RWPE2 (cell line): ENCODE measurements around the gene PRIM2.
"Not testable (repeated sequence)": the region's sequence is repeated elsewhere in the genome, so short reads cannot be mapped to it uniquely, and the experiment has no call there.

Experiments
- ATAC-seq: fragments of 200-7000 bp; cut with Tn5 transposase; 3 replicates; pipeline ENCODE4 v1.9.1; 2021; ENCODE audit warnings: low read depth
- DNase-seq: peaks from one replicate; pipeline ENCODE4 v3.0.0-alpha.2; 2020; ENCODE audit warnings: low spot score
- H3K27ac ChIP-seq: fragments of 450-650 bp; 2 replicates; pipeline ENCODE4 v1.5.1; 2017; ENCODE audit warnings: mild to moderate bottlenecking; ENCODE audit not compliant: poor library complexity, severe bottlenecking
- H3K27me3 ChIP-seq: fragments of 250-450 bp; sonication (Bioruptor Pico); 2 replicates; pipeline ENCODE4 v1.5.1; 2021; ENCODE audit warnings: mild to moderate bottlenecking, moderate library complexity; ENCODE audit not compliant: insufficient read depth, poor library complexity, severe bottlenecking
- H3K36me3 ChIP-seq: fragments of 250-450 bp; sonication (Bioruptor Pico); 2 replicates; pipeline ENCODE4 v1.5.1; 2020; ENCODE audit warnings: low read depth, mild to moderate bottlenecking, moderate library complexity
- H3K4me1 ChIP-seq: fragments of 250-450 bp; sonication (Bioruptor Pico); 2 replicates; pipeline ENCODE4 v1.5.1; 2021; ENCODE audit warnings: mild to moderate bottlenecking, moderate library complexity; ENCODE audit not compliant: insufficient read depth, poor library complexity, severe bottlenecking
- H3K4me3 ChIP-seq: fragments of 250-450 bp; sonication (Bioruptor Pico); 2 replicates; pipeline ENCODE4 v1.5.1; 2021; ENCODE audit warnings: mild to moderate bottlenecking, moderate library complexity; ENCODE audit not compliant: severe bottlenecking
- H3K9me3 ChIP-seq: fragments of 250-450 bp; sonication (Bioruptor Pico); 2 replicates; pipeline ENCODE4 v1.5.1; 2021; ENCODE audit warnings: mild to moderate bottlenecking, moderate library complexity; ENCODE audit not compliant: severe bottlenecking
- CTCF ChIP-seq: fragments of 450-650 bp; IDR thresholded peaks from one replicate; pipeline ENCODE4 v1.5.1; 2017; ENCODE audit warnings: mild to moderate bottlenecking, moderate library complexity; ENCODE audit not compliant: poor library complexity, severe bottlenecking

PRIM2 gene

DNA sequence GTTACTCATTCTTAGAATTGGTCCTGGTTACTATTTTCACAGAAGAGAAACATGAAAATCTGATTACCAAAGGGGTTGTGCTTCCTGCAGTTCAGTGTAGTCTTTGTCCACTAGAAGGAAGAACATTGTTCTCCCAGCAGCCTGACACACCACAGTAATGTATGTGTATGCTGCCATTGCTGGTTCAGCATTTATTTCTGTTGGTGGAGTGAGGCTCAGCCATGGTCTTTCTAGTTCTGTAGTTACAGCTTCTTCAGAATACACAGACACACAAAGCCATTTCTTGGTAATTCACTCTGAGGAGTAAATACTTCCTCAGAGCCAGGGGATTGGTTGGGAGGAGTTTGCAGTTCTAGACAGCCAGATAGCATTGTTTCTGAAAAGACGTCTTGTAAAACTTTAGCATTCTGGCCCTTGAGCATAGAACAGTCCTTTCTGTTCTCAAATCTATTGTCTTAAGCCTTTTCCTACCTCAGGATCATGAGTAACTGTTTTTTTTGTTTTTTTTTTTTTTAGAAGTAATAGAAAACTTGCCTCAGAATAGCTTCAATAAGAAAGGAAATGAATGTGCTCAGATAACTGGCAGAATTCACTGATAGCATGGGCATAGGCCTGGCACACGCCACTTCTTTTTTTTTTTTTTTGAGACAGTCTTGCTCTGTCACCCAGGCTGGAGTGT is 128.5 kb downstream of the PRIM2 start:
- ATAC-seq, DNase-seq, H3K27me3 ChIP-seq, H3K4me3 ChIP-seq, H3K36me3 ChIP-seq, H3K4me1 ChIP-seq, H3K27ac ChIP-seq, H3K9me3 ChIP-seq: not testable (repeated sequence)

GRCh38 chr6:57449496-57450066 is 132.2 kb downstream of the PRIM2 start:
- not testable (repeated sequence) for ATAC-seq, H3K36me3 ChIP-seq, H3K9me3 ChIP-seq, H3K4me3 ChIP-seq, H3K27ac ChIP-seq, H3K27me3 ChIP-seq, DNase-seq, H3K4me1 ChIP-seq

DNA sequence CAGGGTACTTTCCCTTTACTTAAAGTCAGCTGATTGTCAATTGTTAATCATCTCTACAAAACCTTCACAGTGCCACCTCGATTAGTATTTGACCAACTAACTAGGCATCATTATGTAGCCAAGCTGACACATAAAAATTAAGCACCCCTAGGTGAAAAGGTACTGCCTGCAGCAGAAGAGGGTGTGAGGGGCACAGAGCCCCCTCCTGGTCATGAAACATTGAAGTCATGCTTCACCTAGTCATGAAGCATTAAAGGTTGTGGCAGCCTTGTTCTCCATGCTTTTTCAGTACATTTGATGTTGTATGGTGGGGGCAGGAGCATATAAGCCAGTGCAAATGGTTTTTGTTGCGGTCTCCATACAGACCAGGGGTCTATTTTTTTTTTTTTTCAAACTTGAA is 142.4 kb downstream of the PRIM2 start:
- H3K4me3 ChIP-seq, H3K27me3 ChIP-seq, ATAC-seq, H3K27ac ChIP-seq, DNase-seq, H3K9me3 ChIP-seq, H3K4me1 ChIP-seq, H3K36me3 ChIP-seq: not testable (repeated sequence)

- H3K27ac ChIP-seq, H3K4me3 ChIP-seq, ATAC-seq, H3K36me3 ChIP-seq, H3K9me3 ChIP-seq, H3K4me1 ChIP-seq, H3K27me3 ChIP-seq, DNase-seq: not testable (repeated sequence)
These were observed 143.6 kb downstream of the PRIM2 start for GRCh38 chr6:57461022-57461421.

DNA sequence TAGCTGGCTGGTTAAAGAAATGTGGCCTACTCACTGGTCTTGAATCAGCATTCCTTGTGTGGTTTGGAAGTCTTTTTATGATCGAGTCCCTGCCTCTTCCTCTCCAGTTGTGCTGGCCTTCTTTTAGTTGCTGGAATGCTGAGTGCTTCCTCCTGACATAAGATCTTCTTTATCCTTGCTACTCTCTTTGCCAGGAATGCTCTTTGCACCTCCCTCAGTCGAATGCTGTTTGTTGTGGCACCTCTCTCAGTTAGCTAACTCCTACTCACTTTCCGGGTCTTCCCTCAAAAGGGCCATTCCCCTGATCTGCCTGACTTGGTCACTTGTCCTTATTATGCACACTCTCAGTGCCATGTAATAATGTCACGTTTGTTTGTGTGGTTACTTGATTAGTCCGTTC is 146.4 kb downstream of the PRIM2 start:
- H3K4me1 ChIP-seq, H3K27ac ChIP-seq, H3K27me3 ChIP-seq, H3K9me3 ChIP-seq, ATAC-seq, DNase-seq, H3K36me3 ChIP-seq, H3K4me3 ChIP-seq: not testable (repeated sequence)

- not testable (repeated sequence) for ATAC-seq, H3K4me3 ChIP-seq, H3K27ac ChIP-seq, H3K36me3 ChIP-seq, H3K9me3 ChIP-seq, DNase-seq, H3K27me3 ChIP-seq, H3K4me1 ChIP-seq
These were observed 148.5 kb downstream of the PRIM2 start for GRCh38 chr6:57465968-57466367.

GRCh38 chr6:57469072-57469471 is 151.6 kb downstream of the PRIM2 start:
- no peak for DNase-seq

DNA sequence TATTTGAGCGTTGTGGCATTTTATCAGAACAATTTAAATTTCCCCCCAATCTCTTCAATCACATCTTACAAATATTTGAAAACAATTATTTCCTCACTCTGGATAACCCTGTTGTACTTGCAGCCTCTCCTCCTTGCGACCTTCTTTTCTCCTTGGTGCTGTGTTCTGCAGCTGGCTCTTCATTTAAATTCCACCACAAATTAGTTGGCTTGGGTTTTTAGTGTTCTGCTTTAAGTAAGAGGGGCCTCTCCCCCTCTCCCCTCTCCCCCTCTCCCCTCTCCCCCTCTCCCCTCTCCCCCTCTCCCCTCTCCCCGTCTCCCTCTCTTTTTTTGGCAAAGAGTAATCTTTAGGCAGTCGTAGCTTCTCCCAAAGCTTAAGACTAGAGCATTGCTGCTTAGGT is 152.7 kb downstream of the PRIM2 start:
- H3K4me3 ChIP-seq, ATAC-seq, H3K27me3 ChIP-seq, H3K4me1 ChIP-seq, H3K27ac ChIP-seq, DNase-seq, H3K9me3 ChIP-seq, H3K36me3 ChIP-seq: not testable (repeated sequence)

More at GRCh38 chr6:57469072-57469471, 151.6 kb downstream of the PRIM2 start:
- H3K4me1 ChIP-seq, result no peaks in the 10 kb centered on the region
- H3K27ac ChIP-seq, result no peak overlapping the region
- no peaks in the 10 kb centered on the region for H3K9me3 ChIP-seq
- no peak overlapping the region for H3K4me3 ChIP-seq
- no peak for TF ChIP-seq CTCF
- no peaks in the 10 kb centered on the region for H3K27me3 ChIP-seq
- no peaks in the 10 kb centered on the region for H3K36me3 ChIP-seq
- no peak for ATAC-seq

DNA sequence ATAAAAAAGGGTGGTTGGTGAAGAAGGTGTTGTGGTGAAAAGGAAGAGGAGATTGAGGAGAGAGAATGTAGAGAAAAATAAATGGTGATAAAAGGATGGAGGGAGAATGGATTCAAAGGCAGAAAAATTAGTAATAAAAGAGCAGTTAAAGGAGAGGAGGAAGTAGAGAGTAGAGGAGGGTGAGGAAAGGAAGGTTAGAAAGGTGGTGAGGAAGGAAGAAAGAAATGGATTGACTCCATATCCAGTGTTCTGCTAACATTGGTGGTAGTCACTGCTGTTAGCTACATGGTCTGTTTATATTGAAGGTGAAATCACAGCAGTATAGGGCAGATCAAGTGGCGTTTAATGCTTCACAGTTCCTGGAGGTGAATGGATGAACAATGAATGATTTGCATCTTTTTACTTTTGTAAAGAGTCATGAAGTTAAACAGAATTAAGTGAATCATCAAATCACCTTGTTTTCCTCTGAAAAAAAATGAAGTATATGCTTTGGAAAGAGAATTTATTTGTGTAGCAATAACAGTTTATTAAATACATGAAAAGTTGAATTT is 154.0 kb downstream of the PRIM2 start:
- H3K4me1 ChIP-seq, H3K9me3 ChIP-seq, DNase-seq, H3K4me3 ChIP-seq, H3K36me3 ChIP-seq, H3K27ac ChIP-seq, ATAC-seq, H3K27me3 ChIP-seq: not testable (repeated sequence)

DNA sequence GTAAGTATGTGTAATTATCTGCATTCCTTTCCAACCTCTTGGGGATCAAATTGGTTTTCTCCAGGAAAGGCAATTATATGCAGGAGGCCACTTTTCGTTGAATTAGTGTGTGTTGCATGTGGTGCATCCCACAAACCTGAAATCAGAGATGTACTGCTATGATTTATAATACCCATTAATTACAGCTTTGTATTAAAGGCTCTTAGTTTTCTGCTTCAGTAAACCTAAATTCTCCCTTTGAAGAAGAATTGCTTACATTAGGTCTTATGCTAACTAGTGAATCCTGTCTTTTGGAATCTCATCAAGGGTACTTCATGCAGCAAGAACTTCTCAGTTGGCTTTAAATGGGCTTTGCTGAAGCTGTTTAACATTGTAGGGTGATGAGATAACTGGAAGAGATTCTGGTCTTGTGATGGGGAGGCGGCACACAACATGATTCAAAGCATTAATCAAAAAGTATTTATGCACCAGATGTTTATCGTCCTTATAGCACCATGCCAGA is 155.5 kb downstream of the PRIM2 start:
- H3K4me1 ChIP-seq, ATAC-seq, H3K27me3 ChIP-seq, H3K4me3 ChIP-seq, H3K27ac ChIP-seq, H3K9me3 ChIP-seq, DNase-seq, H3K36me3 ChIP-seq: not testable (repeated sequence)
